K562 (cell line): ENCODE results near the gene PTGR3. TPM values are rescaled to one million over a fixed set of nuclear protein-coding genes. Genes with fewer than 3 reads are reported as not detected.

Experiments
- ARNT ChIP-seq, 2 experiments: fragments of 450-650 bp; IDR thresholded peaks; 2 replicates each; pipeline ENCODE4 v1.6.1; 2016; ENCODE audit warnings: mild to moderate bottlenecking in 1 of 2
- BHLHE40 ChIP-seq: IDR thresholded peaks from 2 replicates; pipeline ENCODE4 v1.6.1; 2011; ENCODE audit warnings: low read length, improper control_type of control experiment
- CC2D1A ChIP-seq: fragments of 450-650 bp; IDR thresholded peaks from 2 replicates; pipeline ENCODE4 v1.6.1; 2017; ENCODE audit warnings: mild to moderate bottlenecking
- POLR2H ChIP-seq: IDR thresholded peaks from 2 replicates; pipeline ENCODE4 v1.6.1; 2016; ENCODE audit warnings: missing genetic modification characterization, low read depth, mild to moderate bottlenecking, control low read depth, missing compliant biosample characterization, moderate library complexity
- RHOXF2B ChIP-seq: fragments of 250-450 bp; sonication (Bioruptor Pico); conservative IDR thresholded peaks from 2 replicates; pipeline ENCODE4 v1.5.1; 2021
- SMARCA5 ChIP-seq: fragments of 450-650 bp; IDR thresholded peaks from 2 replicates; pipeline ENCODE4 v1.6.1; 2016
- polyA plus RNA-seq, 8 experiments: library from polyadenylated mRNA; depleted of rRNA in 4 of 8; stranded (reverse) in 5 of 8; unstranded in 3 of 8; fragments of >200 nt; fragmentation: Nextera tagmentation in 2 of 8; fragmentation: Illumina TruSeq in 1 of 8; extraction: Ambion mirVana in 2 of 8; extraction: Trizol in 1 of 8; gene quantifications; 2 replicates each; pipeline versions ENCODE4 v1.2.1 to v1.2.3, GENCODE V29; 2011 to 2014; ENCODE audit warnings: inconsistent platforms in 1 of 8, missing spikeins in 1 of 8
- total RNA-seq, 7 experiments: library from RNA; depleted of rRNA in 6 of 7; stranded (reverse); fragments of >200 nt in 6 of 7; fragmentation: Illumina TruSeq in 2 of 7; extraction: Trizol in 2 of 7; gene quantifications; 2 replicates each; pipeline versions ENCODE4 v1.2.1 to v1.2.3, GENCODE V29; 2011 to 2021; ENCODE audit warnings: low replicate concordance in 1 of 7
- TF ChIP-seq, protein P1 (sequence below): fragments of 450-650 bp; IDR thresholded peaks from 2 replicates; pipeline ENCODE4 v1.6.1; 2016; ENCODE audit warnings: mild to moderate bottlenecking, moderate library complexity
- TF ChIP-seq, protein P2 (sequence below), 2 experiments: IDR thresholded peaks; 2 replicates each; pipeline ENCODE4 v1.6.1; 2012; ENCODE audit warnings: improper control_type of control experiment in 2 of 2, low read depth in 2 of 2, low read length in 2 of 2, borderline replicate concordance in 1 of 2

The PTGR3 gene
- total and polyA plus RNA-seq, 9 of the 15 experiments (the other 6 are each of a cell fraction or from before 2014, with no cell fraction given), result 4.1 to 32.3 (median 15.3) TPM

DNA sequence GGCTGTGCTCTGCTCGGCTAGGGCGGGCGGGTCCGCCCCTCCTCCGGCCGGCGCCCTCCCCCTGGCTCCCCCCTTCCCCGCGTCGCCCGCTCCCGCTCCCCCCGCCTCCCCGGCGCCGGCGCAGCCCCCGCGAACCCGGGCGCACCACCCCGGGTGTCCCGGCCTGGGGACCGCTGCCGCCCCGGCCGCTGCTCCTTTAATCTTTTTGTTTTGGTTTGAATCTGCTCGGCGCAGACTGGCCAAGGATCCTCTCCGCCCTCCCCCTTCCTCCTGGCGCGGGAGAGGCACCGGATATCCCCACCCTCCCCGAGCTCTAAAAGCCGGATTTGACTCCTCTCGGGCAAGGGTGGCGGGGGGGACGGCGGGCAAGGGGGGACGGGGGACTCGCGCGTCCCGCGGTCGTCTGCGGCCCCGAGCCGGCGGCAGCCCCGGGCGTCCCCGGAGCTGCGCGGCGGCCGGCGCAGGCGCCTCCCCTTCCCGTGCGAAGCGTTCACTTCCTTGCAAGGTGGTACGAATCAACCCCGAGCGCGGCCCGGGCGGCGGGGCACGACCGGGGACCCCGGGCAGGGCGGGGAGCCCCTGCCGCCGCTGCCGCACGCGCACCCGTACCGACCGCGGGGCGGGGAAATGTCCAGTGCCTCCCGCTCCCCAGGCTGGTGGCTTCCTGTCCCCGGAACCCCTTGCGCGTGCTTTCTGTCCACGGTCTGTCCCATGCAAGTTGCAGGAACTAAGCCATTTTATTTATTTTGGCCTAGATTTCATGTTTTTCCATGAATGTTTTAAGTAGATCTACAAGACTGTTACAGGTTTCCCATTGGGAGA, at the start of gene PTGR3 (continued):
- TF ChIP-seq, protein P1, sequence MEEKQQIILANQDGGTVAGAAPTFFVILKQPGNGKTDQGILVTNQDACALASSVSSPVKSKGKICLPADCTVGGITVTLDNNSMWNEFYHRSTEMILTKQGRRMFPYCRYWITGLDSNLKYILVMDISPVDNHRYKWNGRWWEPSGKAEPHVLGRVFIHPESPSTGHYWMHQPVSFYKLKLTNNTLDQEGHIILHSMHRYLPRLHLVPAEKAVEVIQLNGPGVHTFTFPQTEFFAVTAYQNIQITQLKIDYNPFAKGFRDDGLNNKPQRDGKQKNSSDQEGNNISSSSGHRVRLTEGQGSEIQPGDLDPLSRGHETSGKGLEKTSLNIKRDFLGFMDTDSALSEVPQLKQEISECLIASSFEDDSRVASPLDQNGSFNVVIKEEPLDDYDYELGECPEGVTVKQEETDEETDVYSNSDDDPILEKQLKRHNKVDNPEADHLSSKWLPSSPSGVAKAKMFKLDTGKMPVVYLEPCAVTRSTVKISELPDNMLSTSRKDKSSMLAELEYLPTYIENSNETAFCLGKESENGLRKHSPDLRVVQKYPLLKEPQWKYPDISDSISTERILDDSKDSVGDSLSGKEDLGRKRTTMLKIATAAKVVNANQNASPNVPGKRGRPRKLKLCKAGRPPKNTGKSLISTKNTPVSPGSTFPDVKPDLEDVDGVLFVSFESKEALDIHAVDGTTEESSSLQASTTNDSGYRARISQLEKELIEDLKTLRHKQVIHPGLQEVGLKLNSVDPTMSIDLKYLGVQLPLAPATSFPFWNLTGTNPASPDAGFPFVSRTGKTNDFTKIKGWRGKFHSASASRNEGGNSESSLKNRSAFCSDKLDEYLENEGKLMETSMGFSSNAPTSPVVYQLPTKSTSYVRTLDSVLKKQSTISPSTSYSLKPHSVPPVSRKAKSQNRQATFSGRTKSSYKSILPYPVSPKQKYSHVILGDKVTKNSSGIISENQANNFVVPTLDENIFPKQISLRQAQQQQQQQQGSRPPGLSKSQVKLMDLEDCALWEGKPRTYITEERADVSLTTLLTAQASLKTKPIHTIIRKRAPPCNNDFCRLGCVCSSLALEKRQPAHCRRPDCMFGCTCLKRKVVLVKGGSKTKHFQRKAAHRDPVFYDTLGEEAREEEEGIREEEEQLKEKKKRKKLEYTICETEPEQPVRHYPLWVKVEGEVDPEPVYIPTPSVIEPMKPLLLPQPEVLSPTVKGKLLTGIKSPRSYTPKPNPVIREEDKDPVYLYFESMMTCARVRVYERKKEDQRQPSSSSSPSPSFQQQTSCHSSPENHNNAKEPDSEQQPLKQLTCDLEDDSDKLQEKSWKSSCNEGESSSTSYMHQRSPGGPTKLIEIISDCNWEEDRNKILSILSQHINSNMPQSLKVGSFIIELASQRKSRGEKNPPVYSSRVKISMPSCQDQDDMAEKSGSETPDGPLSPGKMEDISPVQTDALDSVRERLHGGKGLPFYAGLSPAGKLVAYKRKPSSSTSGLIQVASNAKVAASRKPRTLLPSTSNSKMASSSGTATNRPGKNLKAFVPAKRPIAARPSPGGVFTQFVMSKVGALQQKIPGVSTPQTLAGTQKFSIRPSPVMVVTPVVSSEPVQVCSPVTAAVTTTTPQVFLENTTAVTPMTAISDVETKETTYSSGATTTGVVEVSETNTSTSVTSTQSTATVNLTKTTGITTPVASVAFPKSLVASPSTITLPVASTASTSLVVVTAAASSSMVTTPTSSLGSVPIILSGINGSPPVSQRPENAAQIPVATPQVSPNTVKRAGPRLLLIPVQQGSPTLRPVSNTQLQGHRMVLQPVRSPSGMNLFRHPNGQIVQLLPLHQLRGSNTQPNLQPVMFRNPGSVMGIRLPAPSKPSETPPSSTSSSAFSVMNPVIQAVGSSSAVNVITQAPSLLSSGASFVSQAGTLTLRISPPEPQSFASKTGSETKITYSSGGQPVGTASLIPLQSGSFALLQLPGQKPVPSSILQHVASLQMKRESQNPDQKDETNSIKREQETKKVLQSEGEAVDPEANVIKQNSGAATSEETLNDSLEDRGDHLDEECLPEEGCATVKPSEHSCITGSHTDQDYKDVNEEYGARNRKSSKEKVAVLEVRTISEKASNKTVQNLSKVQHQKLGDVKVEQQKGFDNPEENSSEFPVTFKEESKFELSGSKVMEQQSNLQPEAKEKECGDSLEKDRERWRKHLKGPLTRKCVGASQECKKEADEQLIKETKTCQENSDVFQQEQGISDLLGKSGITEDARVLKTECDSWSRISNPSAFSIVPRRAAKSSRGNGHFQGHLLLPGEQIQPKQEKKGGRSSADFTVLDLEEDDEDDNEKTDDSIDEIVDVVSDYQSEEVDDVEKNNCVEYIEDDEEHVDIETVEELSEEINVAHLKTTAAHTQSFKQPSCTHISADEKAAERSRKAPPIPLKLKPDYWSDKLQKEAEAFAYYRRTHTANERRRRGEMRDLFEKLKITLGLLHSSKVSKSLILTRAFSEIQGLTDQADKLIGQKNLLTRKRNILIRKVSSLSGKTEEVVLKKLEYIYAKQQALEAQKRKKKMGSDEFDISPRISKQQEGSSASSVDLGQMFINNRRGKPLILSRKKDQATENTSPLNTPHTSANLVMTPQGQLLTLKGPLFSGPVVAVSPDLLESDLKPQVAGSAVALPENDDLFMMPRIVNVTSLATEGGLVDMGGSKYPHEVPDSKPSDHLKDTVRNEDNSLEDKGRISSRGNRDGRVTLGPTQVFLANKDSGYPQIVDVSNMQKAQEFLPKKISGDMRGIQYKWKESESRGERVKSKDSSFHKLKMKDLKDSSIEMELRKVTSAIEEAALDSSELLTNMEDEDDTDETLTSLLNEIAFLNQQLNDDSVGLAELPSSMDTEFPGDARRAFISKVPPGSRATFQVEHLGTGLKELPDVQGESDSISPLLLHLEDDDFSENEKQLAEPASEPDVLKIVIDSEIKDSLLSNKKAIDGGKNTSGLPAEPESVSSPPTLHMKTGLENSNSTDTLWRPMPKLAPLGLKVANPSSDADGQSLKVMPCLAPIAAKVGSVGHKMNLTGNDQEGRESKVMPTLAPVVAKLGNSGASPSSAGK, result no peak
- TF ChIP-seq SMARCA5 (no peak), RHOXF2B (CRISPR knock-in tag) (no peak), POLR2H (peak; percentile 61), CC2D1A (no peak), BHLHE40 (peak; percentile 65; the same call in 1 of the 2 replicates), ARNT (IDR thresholded peaks at IDR 0.05) (no peak)
- TF ChIP-seq, protein P2, sequence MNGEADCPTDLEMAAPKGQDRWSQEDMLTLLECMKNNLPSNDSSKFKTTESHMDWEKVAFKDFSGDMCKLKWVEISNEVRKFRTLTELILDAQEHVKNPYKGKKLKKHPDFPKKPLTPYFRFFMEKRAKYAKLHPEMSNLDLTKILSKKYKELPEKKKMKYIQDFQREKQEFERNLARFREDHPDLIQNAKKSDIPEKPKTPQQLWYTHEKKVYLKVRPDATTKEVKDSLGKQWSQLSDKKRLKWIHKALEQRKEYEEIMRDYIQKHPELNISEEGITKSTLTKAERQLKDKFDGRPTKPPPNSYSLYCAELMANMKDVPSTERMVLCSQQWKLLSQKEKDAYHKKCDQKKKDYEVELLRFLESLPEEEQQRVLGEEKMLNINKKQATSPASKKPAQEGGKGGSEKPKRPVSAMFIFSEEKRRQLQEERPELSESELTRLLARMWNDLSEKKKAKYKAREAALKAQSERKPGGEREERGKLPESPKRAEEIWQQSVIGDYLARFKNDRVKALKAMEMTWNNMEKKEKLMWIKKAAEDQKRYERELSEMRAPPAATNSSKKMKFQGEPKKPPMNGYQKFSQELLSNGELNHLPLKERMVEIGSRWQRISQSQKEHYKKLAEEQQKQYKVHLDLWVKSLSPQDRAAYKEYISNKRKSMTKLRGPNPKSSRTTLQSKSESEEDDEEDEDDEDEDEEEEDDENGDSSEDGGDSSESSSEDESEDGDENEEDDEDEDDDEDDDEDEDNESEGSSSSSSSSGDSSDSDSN (IDR thresholded peaks at IDR 0.05; ENCODE audit: borderline replicate concordance in 1 of 2, low read depth in 2 of 2, low read length in 2 of 2), result 0 out of 4 replicates have a peak, but pooled peaks have one; percentile 23 to 66
